HG03354 (cell line): ENCODE measurements around the gene CTIF.

ENCODE experiments used
- ATAC-seq: cut with Tn5 transposase; IDR thresholded peaks from one replicate; pipeline ENCODE4 v1.9.1; 2021; ENCODE audit warnings: mild to moderate bottlenecking; ENCODE audit not compliant: unreplicated experiment, poor library complexity, severe bottlenecking

The CTIF gene

DNA sequence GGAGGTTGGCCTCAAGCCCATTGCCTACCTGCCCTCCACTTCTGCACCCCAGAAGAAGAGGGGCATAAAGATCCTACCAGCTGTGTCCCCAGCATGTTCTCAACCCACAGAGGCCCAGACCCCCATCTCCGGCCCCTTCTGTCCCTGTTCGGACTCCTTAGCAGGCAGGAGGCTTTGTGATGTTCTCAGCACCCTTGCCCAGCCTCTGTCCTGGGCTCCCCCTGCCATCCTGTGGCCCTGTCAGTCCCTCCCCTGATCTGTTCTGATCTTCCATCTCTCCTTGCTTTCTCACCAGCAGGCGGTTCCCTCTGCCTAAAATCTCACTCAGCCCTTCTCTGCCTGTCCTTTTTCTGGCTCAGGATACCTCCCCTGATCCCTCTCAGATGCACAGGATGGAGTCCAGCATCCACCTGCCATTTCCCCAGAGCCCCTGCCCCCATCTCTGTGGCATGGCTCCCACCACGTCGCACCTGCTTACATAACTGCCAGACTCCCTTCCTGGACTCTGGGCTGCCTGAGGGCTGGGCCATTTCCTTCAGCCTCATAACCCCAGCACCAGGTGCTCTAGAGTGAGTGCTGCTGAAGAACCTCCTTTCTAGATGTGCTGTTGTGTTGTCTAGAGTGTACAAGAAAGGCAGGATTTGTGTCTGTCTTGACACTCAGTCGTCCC, 134.0 kb downstream of the CTIF start:
- no peak for ATAC-seq

DNA sequence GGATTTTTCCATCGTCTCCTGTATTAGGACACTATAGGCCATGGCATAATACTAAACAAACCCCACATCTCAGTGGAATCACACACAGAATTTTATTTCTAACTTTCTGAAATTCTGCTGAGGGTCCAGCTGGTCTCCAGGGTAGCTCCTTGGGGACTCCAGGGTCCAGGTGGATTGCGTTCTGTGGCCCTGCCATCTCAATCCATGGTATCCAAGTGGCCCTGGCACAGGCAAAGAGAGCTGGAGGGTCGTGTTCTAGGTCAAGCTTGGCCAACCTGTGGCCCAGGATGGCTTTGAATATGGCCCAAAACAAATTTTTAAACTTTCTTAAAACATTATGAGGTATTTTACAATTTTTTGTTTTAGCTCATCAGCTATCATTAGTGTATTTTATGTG, 134.6 kb downstream of the CTIF start:
- no peak for ATAC-seq

DNA sequence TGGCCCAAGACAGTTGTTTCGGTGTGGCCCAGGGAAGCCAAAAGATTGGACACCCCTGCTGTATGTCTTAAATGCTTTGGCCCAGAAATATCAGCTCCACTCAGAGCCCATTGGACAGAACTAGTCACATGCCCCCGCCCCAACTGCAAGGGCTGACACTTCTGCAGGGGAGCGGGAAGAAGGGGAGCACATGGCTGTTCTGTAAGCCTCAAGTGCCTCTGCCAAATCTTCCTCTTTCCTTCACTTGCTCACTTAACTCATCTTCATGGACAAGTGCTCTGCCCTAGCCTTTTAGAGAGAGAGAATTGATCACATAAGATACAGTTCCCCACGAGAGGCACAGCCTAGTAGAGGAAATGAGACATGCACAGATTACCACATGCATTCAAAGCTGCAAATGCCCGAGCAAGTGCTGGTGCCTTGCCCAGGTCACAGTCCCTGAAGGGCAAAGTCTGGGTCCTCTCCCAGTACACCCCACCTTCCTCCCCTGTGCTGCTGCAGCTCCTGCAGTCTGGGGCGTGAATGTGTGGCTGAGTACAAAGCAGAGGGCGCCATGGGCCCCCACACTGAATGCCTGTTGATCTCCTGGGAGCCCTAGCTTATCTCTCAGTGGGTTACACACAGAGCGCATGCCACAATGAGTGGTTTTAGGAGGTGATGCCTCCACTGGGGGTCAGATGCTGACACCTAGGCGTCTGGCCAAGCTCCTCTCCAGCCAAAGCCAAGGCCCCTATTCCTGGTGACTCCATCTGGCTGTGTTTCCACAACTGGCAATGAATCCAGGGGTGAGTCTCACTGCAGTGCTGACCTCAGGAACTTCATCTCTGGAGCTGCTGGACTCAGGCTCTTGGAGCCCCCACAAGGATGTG, 135.3 kb downstream of the CTIF start:
- no peak for ATAC-seq

DNA sequence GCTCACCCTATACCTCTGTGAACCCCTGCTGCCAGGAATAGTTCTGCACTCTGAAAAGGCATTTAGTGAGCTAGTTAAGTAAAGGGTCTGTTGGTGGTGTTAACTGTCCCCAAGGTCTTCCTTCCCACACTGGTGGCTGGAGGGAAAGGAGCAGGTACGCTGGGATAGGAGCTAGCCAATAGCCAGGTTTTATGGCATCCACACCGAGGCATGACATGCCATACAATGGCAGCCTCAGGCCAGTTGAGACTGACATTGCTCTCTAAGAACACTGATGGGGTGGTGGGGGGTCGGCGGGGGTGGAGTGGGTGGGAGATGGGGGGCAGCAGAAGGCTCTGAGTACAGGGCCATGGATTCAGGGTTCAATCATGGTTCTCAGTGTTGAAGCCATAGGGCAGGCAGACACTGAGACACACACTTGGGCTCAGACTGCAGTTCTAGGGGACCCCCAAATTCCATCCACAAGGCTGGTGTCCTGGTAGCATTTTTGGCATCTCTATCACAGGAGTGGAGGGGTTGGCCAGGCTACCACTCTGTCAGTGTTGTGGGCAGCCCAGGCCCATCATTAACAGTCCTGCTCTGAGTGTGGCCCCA, 136.0 kb downstream of the CTIF start:
- peak; percentile 11 for ATAC-seq

DNA sequence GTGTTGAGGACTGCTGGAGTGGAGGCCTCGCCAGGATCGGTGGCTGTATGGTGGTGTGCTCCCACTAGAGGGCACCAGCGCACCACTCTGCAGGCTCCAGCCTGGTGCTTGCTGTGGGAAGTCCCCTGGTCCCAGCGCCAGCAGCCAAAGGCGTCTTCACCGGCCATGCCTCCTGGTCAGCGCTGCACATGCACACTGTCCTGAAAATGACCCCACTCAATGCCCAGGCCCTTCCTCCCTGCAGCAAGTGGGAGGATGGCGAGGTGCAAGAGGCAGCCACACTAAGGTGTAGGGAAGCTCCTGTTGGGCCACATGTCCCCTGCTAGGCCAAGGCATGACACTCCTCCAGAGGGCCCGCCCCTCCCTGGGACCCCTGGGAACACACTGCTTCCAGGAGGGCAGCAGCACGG, 136.5 kb downstream of the CTIF start:
- peak; percentile 87 for ATAC-seq

DNA sequence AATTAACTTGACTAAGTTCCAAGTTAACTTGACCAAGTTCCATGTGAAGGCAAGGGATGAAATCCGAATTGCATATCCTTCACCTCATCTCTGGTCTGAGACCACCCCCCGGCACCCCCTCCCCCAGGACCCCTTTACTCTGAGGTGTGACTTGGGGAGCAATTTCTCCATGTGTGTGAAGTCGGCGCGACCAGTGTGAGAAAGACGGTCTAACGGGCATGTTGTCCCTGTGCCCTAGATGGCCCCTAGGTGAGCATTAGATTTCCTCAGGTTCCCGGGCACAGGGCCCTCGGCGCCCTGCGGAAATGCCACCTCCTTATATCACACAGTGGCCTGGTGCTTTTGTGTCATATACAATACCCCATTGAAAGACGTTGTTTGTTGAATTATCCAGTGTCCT, 137.1 kb downstream of the CTIF start:
- no peak for ATAC-seq

DNA sequence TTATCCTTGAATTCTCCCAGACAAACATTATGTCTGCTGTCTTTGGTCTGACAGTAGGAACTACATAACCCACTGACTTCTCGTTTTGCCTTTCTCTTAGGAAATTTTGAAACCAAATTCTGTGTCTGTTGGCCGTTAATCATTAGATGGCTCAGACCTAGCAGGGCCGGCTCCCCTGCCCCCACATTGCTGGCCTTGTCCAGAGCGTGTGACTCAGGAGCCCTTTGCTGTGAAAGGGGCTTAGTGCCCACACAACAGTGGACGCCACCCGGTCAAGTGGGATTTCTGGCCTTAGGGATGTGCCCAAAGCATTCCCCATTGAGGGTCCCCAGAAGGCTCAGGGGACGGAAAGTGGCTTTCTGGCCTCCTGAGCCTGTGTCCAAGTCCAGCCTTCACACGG, 137.5 kb downstream of the CTIF start:
- no peak for ATAC-seq

DNA sequence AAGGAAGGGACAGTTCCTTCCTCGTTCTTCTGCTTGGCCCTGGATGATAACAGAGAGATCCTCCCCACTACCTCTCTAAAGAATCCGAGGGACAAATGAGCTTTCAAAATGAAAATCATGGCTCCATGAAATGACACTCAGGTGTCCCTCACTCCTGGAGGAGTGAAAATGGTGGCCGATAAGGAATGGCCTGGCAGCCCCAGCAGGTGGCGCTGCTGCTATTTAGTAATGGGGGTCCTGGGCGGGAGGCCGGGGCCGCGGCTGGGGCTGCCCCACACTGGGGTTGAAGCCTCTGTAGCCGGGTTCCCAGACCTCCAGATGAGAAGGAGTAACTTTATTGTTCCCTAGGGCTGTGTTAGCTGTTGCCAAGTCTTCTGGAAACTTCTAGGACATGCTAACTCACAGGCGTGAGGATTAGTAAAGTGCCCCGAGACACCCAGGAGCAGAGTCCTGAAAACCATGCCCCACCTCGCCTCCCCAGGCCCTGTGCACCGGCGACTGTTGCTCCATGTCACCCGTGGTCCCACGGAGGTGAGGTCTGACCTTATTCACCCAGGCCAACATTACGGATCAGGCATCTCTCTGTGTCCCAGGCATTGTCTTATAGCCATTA, 138.0 kb downstream of the CTIF start:
- peak; percentile 66 for ATAC-seq

DNA sequence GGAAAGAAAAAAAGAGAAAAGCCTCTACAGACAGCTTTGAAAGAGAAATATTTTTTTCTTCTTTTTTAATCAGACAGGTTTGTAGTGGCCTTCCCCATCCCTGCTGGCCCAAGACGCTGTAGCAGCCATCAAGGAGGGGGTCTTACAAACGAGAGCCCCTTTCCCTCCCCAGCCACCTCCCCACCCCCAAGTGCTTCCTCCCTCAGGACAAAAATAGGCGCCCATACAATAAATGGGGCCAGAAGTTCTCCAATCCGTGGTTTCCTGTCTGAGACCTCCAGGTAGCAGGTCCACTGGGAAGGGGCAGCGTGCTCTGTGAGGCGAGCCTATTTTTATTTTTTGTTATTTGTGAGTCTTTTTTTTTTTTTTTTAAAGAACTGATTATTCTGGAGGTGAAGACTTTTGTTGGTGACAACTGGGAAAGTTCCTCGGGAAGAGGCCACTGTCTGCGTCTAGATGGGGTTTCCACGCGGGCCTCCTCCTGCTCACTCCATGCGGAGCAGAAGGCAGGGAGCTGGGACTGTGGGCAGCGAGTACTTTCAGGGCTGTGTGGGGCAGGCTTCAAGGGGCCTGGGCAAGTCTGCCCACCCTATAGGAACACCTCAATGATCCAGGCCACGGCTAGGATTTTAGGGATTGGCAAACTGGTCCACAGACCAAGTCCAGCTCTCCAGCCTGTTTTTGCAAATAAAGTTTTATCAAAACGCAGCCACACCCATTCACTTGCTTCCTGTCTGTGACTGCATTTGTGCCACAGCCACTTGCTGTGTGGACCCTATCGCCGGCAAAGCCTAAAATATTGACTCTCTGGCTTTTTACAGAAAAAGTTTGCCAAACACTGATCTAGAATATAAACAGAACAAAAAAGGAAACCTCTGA, 139.6 kb downstream of the CTIF start:
- no peak for ATAC-seq

DNA sequence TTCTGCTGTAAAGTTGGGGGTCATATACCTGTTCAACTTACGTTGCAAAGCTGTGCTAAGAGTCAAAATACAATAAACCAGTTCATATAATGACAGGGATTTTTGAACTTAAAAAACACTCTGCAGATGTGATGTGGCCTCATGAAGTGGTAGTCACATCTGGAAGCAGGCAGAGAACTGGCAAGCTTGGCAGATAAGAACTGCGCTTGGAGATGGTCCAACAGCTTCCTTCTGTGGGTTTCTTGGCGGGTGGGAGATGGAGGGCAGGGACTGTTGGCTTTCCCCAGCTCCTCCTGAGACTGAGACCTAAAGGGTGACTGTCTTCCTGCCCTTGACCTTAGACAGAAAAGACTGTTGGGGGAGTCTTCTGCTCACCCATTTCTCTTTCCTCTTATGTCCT, 140.4 kb downstream of the CTIF start:
- no peak for ATAC-seq

DNA sequence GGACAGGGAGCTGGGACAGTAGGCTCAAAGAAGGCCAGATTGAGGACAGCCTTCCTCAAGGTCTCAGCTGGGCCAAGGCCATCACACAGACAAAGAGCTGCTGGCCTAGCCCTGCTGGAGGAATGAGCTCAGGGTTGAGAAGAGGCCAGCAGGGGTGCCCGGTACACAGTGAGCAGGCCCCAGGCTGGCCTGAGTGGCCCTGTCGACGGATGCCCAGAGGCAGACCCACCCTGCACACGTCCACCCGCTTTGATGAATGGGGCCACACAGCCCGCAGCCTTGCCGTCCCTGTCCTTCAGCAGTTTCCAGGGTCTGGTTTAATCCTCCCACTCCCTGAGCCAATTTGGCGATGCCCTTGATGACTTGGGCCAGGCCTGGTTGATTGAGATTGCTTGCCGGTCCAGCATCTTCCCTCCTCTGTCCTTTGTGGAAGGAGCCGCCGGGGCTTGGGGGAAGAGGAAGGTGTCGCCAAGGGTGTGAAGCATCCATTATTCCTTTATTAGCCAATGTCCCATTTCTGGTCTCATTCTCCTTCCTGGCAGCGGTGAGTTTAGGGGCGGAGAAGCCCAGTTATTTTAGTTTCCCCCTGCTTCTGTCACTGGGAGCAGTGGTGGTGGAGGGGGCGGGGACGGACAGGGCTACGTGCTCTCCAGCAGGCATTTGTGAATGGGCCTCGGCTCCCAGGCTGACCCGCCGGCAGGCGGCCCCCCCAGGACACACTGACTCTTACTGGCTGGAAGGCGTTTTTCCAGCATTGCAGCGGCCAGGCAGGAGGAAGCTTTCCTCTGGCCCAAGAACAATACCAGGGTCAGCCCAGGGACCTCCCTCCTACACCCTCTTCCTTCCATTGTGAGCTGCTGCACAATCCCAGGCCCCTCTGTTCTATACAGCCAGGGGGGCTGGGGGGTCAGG, 141.8 kb downstream of the CTIF start:
- no peak for ATAC-seq

DNA sequence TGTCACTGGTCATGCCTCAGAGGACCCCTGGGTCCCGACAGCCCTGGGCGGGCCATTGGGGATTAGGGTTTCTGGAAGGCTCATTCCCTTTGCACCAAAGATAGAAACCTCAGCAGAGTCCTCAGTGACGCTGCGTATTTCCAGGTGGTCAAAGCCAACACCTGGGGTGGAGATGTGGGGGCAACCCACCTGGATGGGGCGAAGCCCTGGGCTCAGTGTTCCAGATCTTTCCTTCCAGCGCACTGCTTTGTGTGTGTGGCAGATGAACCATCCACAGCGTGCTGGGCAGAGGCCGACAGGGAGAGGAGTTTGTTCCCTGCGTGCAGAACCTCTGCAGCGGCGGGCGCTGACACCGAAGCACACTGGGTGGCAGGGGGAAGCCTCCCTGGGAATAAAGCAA, 143.9 kb downstream of the CTIF start:
- ATAC-seq = no peak

DNA sequence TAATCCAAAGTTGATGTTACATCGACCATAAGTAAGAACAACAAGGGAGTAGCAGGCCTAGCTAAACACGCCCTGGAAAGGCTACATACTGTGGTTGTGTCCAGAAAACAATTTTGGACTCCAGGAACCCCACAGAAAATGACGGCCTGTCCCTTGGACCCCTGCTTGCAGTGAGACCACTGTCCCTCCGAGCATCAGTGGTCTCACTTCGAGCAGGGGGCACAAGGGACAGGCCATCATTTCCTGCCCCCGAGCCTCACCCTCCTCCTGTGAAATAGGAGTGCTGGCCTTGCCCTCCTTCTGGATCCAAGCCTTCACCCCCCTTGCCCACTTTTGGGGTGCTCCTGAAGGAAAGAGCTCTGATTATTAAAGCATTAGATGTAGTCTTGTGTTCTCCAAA, 144.4 kb downstream of the CTIF start:
- no peak for ATAC-seq

DNA sequence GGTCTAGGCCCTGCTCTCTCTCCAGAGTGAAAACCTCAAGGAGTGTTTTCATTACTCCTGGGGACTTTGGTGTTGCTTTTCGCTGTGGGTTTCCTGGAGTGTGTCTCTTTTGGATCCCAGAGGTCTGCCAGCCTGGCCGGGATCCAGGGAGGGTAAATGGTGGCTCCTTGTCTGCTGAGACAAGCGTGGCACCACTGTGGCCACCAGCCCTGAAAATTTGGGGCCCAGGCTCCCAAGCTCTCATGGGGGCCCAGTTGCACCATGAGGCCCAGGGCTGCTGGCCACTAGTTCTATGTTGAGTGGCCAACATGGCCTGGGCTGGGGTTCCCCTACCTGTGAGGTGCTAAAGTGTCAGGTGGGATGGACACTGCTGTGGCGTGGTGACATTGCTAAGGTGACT, 144.8 kb downstream of the CTIF start:
- ATAC-seq = no peak

DNA sequence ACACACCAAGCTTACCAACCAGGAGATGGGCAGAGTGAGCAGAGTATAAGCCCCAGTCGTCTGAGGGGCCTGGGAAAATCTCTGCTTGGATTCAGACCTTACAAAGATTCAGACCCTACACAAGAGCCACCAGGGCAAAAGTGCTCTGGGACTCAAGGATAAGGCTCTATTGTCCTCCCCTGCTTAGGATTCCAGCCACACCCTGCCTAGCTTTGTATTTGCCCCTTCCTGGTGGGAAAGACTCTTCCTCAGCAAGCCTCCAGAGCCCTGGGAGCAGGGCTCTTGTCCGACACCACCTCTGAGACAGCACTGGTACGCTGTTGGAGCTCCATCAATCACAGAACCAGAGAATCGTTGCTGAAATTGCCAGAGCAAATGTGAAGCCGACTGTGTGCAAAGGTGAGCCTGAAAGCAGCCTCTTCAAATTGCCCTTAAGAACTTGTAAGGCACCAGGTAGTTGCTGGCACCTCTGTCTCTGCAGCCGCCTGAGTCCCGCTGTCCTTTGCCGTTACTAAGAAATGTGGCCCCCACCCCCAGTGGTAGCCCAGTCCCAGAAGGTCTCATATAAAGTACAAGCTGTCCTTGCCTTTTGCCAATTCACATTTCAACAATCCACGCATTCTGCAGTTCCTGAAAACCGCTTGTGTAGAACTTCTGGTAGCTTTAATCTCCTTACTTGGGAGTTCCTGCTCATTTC, 148.7 kb downstream of the CTIF start:
- no peak for ATAC-seq

DNA sequence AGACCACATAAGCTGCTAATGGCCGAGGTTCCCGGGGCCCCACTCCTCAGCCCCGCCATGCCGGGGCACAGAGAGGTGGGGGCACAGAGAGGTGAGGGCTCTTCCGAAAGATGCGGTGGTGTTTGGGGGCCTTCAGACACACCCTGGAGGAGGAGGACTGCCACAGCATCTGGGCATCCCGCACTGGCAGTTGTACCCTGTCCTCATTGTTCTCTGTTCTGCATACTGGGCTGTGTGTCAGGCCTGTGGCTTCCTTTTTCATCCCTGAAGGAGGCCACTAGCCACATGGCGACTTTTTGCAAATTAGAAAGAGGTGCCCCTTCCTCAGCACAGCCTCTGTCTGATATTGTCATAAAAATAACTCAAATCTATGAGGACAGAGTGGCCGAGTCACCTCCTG, 150.1 kb downstream of the CTIF start:
- ATAC-seq = no peak

DNA sequence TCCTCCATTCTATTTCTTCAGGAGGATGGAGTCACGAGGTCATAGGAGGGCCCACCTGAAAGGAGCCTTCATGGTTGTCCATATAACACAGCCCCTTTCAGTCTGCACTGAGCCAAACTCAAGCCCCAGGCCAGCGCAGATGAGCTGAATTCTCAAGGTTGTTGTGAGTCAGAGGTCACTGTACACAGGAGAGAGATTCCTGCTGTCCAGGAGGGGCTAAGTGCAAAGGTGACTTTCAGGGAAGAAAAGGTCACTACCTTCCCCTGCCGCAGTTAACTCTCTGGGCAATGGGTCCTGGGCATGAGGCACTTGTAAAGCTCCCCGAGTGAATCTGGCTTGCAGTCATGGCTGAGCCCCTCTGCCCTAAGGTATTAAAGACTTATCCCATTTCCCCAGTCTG, 150.7 kb downstream of the CTIF start:
- ATAC-seq = no peak

DNA sequence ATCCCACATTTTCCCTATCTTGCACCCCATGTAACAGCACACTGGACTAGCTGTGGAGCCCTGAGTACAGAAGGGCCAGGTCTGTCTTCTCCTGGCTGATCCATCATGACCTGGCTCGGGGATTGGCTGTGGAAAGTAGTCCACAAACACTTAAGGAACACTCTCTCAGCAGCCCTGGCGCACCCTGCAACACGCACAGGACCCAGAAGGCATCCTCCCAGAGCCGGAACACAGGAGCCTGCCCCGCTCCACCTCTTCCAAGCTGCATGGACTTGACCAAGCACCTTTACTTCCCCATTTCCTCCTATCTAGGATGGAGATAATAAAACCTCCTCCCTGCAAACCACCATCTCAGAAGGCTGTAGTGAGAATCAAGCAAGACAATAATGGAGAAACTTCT, 151.7 kb downstream of the CTIF start:
- no peak for ATAC-seq
